Stomach smooth muscle (tissue), 2 donors: ENCODE results near the gene LRRFIP1.
A peak's percentile ranks its signal among the peaks of the same experiment; 100 is the strongest.

Source experiments
- H3K27ac ChIP-seq: one replicate; pipeline ENCODE4 v1.7.0; 2013; ENCODE audit warnings: mild to moderate bottlenecking, low read length, inconsistent platforms
- H3K27me3 ChIP-seq, 2 donors: one replicate each; pipeline ENCODE4 v1.7.0; 2013; ENCODE audit warnings: low read length in 2 of 2; ENCODE audit not compliant: insufficient read depth in 2 of 2, control insufficient read depth in 1 of 2
- H3K36me3 ChIP-seq, 2 donors: one replicate each; pipeline ENCODE4 v1.7.0; 2013; ENCODE audit warnings: low read length in 2 of 2; ENCODE audit not compliant: control insufficient read depth in 2 of 2, insufficient read depth in 2 of 2
- H3K4me1 ChIP-seq: one replicate; pipeline ENCODE4 v1.7.0; 2013; ENCODE audit warnings: low read length; ENCODE audit not compliant: control insufficient read depth, insufficient read depth
- H3K4me3 ChIP-seq, 2 donors: one replicate each; pipeline ENCODE4 v1.7.0; 2013; ENCODE audit warnings: low read length in 2 of 2
- H3K9ac ChIP-seq, 2 donors: one replicate each; pipeline ENCODE4 v1.7.0; 2013; ENCODE audit warnings: low read length in 2 of 2, mild to moderate bottlenecking in 1 of 2
- H3K9me3 ChIP-seq, 2 donors: one replicate each; pipeline ENCODE4 v1.7.0; 2013; ENCODE audit warnings: low read length in 2 of 2; ENCODE audit not compliant: control insufficient read depth in 2 of 2
- donor health status: healthy.
- donor health status: Pancreatic carcinoma.

LRRFIP1 gene

GRCh38 chr2:237631801-237632585 lies 4.6 kb downstream of the LRRFIP1 start:
- Histone ChIP-seq H3K9me3 (no peaks in the 10 kb centered on the region), H3K27me3 (no peaks in the 10 kb centered on the region), H3K27ac (no peak overlapping the region), H3K4me3 (no peak overlapping the region), H3K4me1 (peaks cover 59% of the 10 kb centered on the region), H3K9ac (no peak overlapping the region), H3K36me3 (peaks cover 3 to 12% of the 10 kb centered on the region in 2 donors)

DNA sequence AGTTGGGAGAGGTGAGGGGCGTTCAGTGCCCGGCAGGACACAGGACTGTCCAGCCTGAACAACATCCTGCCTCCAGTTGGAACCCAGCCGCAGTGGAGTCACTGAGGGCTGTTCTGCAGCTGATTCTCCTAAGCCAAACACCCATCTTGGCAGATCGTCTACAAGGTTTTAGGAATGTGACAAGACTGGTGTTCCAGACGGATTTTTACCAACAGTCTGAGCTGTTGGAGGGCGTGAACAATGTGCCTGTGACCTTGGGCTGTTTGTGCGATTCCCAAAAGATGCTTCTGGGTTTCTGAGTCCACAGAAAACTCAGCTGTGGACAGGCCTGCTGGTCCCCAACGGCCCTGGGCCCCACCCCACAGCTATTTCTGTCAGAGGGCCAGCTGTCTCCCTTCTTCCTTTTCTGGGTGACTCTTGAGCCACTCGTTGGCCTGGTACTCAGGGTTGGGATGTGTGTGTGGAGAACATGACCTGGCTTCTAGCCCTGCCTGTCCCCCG lies 5.7 kb downstream of the LRRFIP1 start:
- Histone ChIP-seq H3K9ac (no peak overlapping the region), H3K4me3 (no peak overlapping the region), H3K9me3 (no peaks in the 10 kb centered on the region), H3K27ac (peak overlapping the region; percentile 24), H3K36me3 (peaks cover 3 to 12% of the 10 kb centered on the region in 2 donors), H3K4me1 (peaks cover 54% of the 10 kb centered on the region), H3K27me3 (no peaks in the 10 kb centered on the region)

- H3K27me3 ChIP-seq: no peaks in the 10 kb centered on the region
These were observed 9.2 kb downstream of the LRRFIP1 start for GRCh38 chr2:237636578-237636977.

GRCh38 chr2:237637429-237638135 lies 10.2 kb downstream of the LRRFIP1 start:
- Histone ChIP-seq H3K27me3 (no peaks in the 10 kb centered on the region), H3K9me3 (no peaks in the 10 kb centered on the region), H3K4me1 (peaks cover 17% of the 10 kb centered on the region), H3K4me3 (no peak overlapping the region), H3K9ac (no peak overlapping the region), H3K27ac (no peak overlapping the region), H3K36me3 (peaks cover 3% of the 10 kb centered on the region in 2 donors)

More at GRCh38 chr2:237636578-237636977, 9.2 kb downstream of the LRRFIP1 start:
- Histone ChIP-seq H3K4me1 (peaks cover 25% of the 10 kb centered on the region), H3K36me3 (peaks cover 6% of the 10 kb centered on the region in 2 donors), H3K9ac (no peak overlapping the region), H3K9me3 (no peaks in the 10 kb centered on the region), H3K27ac (no peak overlapping the region), H3K4me3 (no peak overlapping the region)

DNA sequence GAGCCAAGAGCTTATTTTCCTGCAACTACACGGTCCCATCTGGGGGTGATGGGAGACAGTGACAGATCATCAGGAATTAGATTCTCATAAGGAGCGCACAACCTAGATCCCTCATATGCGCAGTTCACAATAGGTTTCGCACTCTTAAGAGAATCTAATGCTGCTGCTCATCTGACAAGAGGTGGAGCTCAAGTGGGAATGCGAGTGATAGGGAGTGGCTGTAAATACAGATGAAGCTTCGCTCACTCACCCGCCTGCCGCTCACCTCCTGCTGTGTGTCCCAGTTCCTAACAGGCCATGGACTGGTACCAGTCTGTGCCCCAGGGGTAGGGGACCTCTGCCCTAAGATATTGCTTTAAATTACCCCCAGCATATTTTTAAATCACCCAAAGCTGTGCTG lies 10.8 kb downstream of the LRRFIP1 start:
- H3K9ac ChIP-seq: no peak overlapping the region
- peaks cover 3% of the 10 kb centered on the region in 2 donors for H3K36me3 ChIP-seq
- H3K4me3 ChIP-seq: no peak overlapping the region
- no peak overlapping the region for H3K27ac ChIP-seq
- H3K4me1 ChIP-seq: peaks cover 12% of the 10 kb centered on the region
- no peaks in the 10 kb centered on the region for H3K27me3 ChIP-seq
- no peaks in the 10 kb centered on the region for H3K9me3 ChIP-seq

DNA sequence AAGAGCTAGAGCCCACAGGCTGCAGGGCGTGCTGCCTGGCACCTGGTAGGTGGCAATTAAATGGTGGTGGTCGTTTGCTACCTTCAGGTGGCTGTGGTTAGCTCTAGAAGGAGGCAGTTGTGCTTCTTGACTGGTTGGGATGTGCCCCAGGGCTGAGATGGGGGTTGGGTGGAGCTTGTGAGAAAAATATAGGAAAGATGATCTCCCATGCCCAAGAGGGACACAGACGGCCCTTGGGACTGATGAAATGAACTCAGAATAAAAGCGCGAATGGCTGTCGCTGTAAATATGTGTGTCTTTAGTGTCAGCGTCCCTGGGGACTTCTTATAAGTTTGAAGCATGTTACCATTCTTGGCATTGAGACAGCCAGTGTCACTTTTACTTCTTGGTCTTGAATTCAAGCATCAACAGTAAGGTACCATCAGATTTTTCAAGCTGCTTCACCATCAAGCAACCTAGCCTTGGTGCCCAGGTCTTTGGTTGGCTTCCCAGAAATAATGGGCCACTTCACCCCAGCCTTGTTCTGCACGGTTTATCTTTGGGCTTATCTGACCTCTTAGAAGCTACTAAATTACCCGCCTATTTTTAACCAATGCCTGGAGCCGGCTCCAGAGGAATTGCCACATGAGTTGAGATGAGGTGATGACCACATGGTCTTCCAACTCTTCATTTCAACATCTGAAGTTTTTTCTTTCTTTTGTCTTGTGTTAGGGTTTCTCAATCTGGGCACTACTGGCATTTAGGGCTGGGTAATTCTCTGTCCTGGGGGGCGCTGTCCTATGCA lies 11.9 kb downstream of the LRRFIP1 start:
- no peak overlapping the region for H3K9ac ChIP-seq
- no peaks in the 10 kb centered on the region for H3K9me3 ChIP-seq
- no peak overlapping the region for H3K4me3 ChIP-seq
- no peaks in the 10 kb centered on the region for H3K27me3 ChIP-seq
- H3K4me1 ChIP-seq: peaks cover 4% of the 10 kb centered on the region
- H3K27ac ChIP-seq: no peak overlapping the region
- H3K36me3 ChIP-seq: peaks cover 3% of the 10 kb centered on the region in 2 donors

DNA sequence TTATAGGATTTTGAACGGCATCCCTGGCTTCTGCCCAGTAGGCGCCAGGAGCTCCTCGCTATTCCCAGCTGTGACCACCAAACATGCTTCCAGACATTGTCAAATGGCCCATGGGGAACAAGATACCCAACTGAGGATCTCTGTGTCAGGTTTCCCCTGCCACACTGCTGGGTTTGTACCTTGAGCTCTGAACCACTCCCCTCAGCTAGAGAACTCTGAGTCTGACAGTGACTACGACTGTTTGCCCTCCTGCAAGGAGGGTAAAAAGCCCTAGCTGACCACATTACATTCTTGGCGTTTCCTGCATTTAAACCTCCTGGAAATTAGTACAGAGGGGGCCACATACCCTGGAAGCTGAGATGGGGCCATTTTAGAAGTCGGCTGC lies 12.4 kb downstream of the LRRFIP1 start:
- Histone ChIP-seq H3K27ac (no peak overlapping the region), H3K4me3 (no peak overlapping the region), H3K27me3 (no peaks in the 10 kb centered on the region), H3K9me3 (no peaks in the 10 kb centered on the region), H3K4me1 (peaks cover 4% of the 10 kb centered on the region), H3K36me3 (peaks cover 3 to 6% of the 10 kb centered on the region in 2 donors), H3K9ac (no peak overlapping the region)

GRCh38 chr2:237640493-237640998 lies 13.2 kb downstream of the LRRFIP1 start:
- H3K9ac ChIP-seq: no peak overlapping the region
- peaks cover 3 to 11% of the 10 kb centered on the region in 2 donors for H3K36me3 ChIP-seq
- H3K9me3 ChIP-seq: no peaks in the 10 kb centered on the region
- no peak overlapping the region for H3K4me3 ChIP-seq
- H3K27me3 ChIP-seq: no peaks in the 10 kb centered on the region
- peaks cover 4% of the 10 kb centered on the region for H3K4me1 ChIP-seq
- H3K27ac ChIP-seq: no peak overlapping the region

DNA sequence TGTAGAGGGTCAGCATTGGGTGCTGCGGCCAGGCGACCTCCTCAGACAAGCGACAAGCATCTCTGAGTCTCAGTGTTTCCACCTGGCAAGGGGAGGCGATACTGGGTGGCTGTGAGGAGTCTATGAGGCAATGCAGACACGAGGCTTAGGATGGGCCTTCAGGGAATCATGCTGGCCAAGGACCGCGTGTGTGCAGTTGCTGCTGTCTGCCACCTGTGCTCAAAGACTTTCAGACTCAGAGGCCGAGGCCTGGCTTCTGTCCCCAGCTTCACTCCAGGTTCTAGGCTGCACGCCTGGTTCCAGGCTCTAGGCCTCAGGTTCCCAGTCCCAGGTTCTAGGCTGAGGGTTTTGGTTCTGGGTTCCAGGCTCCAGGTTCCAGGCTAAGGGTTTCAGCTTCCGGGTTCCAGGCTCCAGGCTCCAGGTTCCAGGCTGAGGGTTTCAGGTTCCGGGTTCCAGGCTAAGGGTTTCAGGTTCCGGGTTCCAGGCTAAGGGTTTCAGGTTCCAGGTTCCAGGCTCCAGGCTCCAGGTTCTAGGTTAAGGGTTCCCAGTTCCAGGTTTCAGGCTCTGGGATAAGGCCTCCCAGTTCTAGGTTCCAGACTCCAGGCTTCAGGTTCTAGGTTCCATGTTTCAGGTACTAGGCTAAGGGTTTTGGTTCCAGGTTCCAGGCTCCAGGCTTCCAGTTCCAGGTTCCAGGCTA lies 14.8 kb downstream of the LRRFIP1 start:
- peaks cover 4% of the 10 kb centered on the region for H3K4me1 ChIP-seq
- H3K4me3 ChIP-seq: no peak overlapping the region
- no peak overlapping the region for H3K9ac ChIP-seq
- no peak overlapping the region for H3K27ac ChIP-seq
- H3K36me3 ChIP-seq: peaks cover 3 to 11% of the 10 kb centered on the region in 2 donors
- H3K9me3 ChIP-seq: peaks cover 0 to 3% of the 10 kb centered on the region in 2 donors
- no peaks in the 10 kb centered on the region for H3K27me3 ChIP-seq

DNA sequence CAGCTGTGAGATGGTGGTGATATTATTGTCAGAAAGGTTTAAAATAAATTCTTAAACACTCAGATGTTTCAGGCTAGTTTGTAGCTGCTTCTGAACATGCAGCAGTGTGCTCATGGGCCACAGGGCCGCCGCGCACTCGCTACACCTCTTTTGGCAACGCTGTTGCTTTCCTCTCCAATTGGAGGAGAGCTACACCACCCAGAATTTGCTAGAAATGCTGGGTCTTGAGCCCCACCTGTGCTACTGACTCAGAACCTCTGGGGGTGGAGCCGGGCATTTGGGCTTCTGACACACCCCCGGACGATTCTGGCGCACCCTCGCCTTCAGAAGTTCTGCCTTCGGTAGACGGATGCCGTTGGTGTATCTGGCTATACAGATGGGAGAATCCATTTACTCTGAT lies 15.7 kb downstream of the LRRFIP1 start:
- peaks cover 3 to 11% of the 10 kb centered on the region in 2 donors for H3K36me3 ChIP-seq
- H3K4me1 ChIP-seq: peaks cover 4% of the 10 kb centered on the region
- H3K9ac ChIP-seq: no peak overlapping the region
- H3K27ac ChIP-seq: no peak overlapping the region
- H3K27me3 ChIP-seq: no peaks in the 10 kb centered on the region
- H3K9me3 ChIP-seq: peaks cover 0 to 3% of the 10 kb centered on the region in 2 donors
- H3K4me3 ChIP-seq: no peak overlapping the region
